ENCODE results near the gene BATF.

DNA sequence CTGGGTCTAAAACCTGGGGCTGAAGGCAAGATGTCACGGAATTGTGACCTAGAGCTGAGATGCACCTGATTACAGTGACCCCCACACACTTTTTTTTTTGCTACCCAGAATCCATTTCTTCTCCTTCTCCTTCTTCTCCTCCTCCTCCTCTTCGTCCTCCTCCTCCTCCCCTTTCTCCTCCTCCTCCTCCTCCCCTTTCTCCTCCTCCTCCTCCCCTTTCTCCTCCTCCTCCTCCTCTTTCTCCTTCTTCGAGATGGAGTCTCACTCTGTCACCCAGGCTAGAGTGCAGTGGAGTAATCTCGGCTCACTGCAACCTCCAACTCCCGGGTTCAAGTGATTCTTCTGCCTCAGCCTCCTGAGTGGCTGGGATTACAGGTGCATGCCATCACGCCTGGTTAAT lies 36.8 kb downstream of the BATF start:
- TF ChIP-seq, protein P1, sequence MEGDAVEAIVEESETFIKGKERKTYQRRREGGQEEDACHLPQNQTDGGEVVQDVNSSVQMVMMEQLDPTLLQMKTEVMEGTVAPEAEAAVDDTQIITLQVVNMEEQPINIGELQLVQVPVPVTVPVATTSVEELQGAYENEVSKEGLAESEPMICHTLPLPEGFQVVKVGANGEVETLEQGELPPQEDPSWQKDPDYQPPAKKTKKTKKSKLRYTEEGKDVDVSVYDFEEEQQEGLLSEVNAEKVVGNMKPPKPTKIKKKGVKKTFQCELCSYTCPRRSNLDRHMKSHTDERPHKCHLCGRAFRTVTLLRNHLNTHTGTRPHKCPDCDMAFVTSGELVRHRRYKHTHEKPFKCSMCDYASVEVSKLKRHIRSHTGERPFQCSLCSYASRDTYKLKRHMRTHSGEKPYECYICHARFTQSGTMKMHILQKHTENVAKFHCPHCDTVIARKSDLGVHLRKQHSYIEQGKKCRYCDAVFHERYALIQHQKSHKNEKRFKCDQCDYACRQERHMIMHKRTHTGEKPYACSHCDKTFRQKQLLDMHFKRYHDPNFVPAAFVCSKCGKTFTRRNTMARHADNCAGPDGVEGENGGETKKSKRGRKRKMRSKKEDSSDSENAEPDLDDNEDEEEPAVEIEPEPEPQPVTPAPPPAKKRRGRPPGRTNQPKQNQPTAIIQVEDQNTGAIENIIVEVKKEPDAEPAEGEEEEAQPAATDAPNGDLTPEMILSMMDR (IDR thresholded peaks at IDR 0.05; ENCODE audit: insufficient read depth, low read length) = no peak
- TF ChIP-seq, protein P2, sequence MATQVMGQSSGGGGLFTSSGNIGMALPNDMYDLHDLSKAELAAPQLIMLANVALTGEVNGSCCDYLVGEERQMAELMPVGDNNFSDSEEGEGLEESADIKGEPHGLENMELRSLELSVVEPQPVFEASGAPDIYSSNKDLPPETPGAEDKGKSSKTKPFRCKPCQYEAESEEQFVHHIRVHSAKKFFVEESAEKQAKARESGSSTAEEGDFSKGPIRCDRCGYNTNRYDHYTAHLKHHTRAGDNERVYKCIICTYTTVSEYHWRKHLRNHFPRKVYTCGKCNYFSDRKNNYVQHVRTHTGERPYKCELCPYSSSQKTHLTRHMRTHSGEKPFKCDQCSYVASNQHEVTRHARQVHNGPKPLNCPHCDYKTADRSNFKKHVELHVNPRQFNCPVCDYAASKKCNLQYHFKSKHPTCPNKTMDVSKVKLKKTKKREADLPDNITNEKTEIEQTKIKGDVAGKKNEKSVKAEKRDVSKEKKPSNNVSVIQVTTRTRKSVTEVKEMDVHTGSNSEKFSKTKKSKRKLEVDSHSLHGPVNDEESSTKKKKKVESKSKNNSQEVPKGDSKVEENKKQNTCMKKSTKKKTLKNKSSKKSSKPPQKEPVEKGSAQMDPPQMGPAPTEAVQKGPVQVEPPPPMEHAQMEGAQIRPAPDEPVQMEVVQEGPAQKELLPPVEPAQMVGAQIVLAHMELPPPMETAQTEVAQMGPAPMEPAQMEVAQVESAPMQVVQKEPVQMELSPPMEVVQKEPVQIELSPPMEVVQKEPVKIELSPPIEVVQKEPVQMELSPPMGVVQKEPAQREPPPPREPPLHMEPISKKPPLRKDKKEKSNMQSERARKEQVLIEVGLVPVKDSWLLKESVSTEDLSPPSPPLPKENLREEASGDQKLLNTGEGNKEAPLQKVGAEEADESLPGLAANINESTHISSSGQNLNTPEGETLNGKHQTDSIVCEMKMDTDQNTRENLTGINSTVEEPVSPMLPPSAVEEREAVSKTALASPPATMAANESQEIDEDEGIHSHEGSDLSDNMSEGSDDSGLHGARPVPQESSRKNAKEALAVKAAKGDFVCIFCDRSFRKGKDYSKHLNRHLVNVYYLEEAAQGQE (IDR thresholded peaks at IDR 0.05; ENCODE audit: insufficient replicate concordance, low read depth) = no peak

Measured in HL-60 (cell line).